Chondrocyte (in vitro differentiated cells): ENCODE results near the gene LDB2. TPM values are rescaled to one million over a fixed set of nuclear protein-coding genes. Genes with fewer than 3 reads are reported as not detected.

Experiments used
- DNase-seq: peaks from one replicate; pipeline ENCODE4 v3.0.0; 2021; ENCODE audit warnings: mixed read lengths, low spot score
- H3K27ac Mint-ChIP-seq: one replicate; pipeline ENCODE4 v1.8.0; 2021; ENCODE audit warnings: mild to moderate bottlenecking, moderate library complexity, mixed read lengths; ENCODE audit not compliant: unreplicated experiment
- H3K27me3 Mint-ChIP-seq: 2 replicates; pipeline ENCODE4 v1.8.0; 2021; ENCODE audit warnings: low read depth, mixed read lengths
- H3K36me3 Mint-ChIP-seq: 2 replicates; pipeline ENCODE4 v1.8.0; 2021; ENCODE audit warnings: low read depth, mixed read lengths
- H3K4me1 Mint-ChIP-seq: 2 replicates; pipeline ENCODE4 v1.8.0; 2021; ENCODE audit warnings: low read depth, mild to moderate bottlenecking, mixed read lengths
- H3K4me3 Mint-ChIP-seq: one replicate; pipeline ENCODE4 v1.8.0; 2021; ENCODE audit warnings: mild to moderate bottlenecking, moderate library complexity, mixed read lengths; ENCODE audit not compliant: unreplicated experiment
- H3K9me3 Mint-ChIP-seq: 2 replicates; pipeline ENCODE4 v1.8.0; 2021; ENCODE audit warnings: low read depth, mixed read lengths
- CTCF ChIP-seq: fragments of 200-600 bp; sonication (generic); IDR thresholded peaks from 2 replicates; pipeline ENCODE4 v1.5.0; 2021; ENCODE audit warnings: antibody characterized with exemption, mild to moderate bottlenecking, moderate library complexity
- total RNA-seq: library from RNA; stranded (reverse); gene quantifications from 3 replicates; pipeline ENCODE4 v1.2.1, GENCODE V29; 2021

LDB2 gene
- total RNA-seq, 1 donor from 2014 or later: 2.0 TPM

DNA sequence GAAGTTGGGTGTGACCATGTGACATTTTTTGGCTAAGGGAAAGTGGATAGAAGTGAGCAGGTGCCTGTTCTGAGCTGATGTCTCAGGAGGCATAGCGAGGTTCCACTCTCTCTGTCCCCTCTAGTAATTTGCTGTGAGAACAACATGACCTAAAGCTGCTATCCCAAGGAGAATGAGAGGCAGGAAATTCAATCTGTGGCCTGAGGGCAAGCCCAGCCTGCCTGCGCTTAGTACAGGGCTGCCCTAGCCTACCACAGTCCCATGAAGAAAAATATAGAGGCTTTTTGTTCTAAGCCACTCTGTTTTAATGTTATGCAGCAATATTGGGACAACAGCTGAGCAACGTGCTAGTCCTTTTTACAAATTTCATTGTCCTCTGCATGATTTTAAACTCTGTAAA, 193.1 kb downstream of the LDB2 start:
- no peaks in the 10 kb centered on the region for H3K36me3 Mint-ChIP-seq
- no peak for DNase-seq
- no peak for TF ChIP-seq CTCF
- no peaks in the 10 kb centered on the region for H3K9me3 Mint-ChIP-seq
- no peaks in the 10 kb centered on the region for H3K4me1 Mint-ChIP-seq
- no peaks in the 10 kb centered on the region for H3K27me3 Mint-ChIP-seq
- H3K4me3 Mint-ChIP-seq: no peak overlapping the region
- no peak overlapping the region for H3K27ac Mint-ChIP-seq

DNA sequence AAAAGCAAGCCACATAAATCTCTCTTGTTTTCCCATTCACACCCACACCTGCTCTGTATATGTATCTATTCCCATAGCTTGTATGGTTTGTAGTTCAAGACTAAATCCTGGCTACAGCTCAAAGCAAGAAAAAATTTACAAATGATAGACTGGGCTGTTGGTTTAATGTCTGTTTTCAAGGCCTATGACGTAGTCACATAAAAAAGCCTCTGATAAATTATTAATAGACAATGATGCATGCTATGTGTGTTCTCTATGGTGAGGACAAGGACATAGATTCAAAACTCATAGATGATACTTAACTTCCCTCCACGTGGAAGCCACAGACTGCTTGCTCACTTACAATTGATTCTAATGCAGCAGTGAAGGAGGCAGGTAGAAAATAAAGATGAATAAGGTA, 194.0 kb downstream of the LDB2 start:
- Mint-ChIP-seq H3K27ac (no peak overlapping the region), H3K27me3 (no peaks in the 10 kb centered on the region), H3K36me3 (no peaks in the 10 kb centered on the region), H3K4me1 (no peaks in the 10 kb centered on the region), H3K9me3 (no peaks in the 10 kb centered on the region), H3K4me3 (no peak overlapping the region)
- TF ChIP-seq CTCF: no peak
- no peak for DNase-seq

- no peak overlapping the region for H3K4me3 Mint-ChIP-seq
- H3K27ac Mint-ChIP-seq: no peak overlapping the region
- TF ChIP-seq CTCF: no peak
- no peaks in the 10 kb centered on the region for H3K27me3 Mint-ChIP-seq
- H3K9me3 Mint-ChIP-seq: peaks cover 3% of the 10 kb centered on the region
- DNase-seq: no peak
- H3K4me1 Mint-ChIP-seq: peaks cover 18% of the 10 kb centered on the region
- no peaks in the 10 kb centered on the region for H3K36me3 Mint-ChIP-seq
Observed at GRCh38 chr4:16695896-16696295, 202.5 kb downstream of the LDB2 start.

DNA sequence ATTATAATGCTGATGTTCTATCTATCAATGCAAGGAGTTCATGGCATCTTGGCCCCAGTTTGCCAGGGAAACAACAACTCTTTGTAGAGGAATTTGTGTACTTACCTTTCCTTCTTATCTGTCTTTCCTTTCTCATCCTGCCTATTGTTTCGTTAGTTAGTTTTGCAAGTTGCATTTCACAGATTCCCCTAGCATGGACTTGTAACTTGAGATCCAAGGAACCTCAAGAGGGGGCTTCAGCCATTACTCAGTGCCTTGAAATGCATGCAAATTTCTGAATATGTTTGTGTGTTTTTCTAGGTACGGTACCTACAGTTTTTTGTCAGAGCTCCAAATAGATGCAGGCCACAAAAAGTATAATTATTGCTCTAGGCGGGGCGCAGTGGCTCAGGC, 203.6 kb downstream of the LDB2 start:
- no peak for DNase-seq
- H3K36me3 Mint-ChIP-seq: no peaks in the 10 kb centered on the region
- no peaks in the 10 kb centered on the region for H3K27me3 Mint-ChIP-seq
- no peak overlapping the region for H3K27ac Mint-ChIP-seq
- peaks cover 3% of the 10 kb centered on the region for H3K9me3 Mint-ChIP-seq
- H3K4me3 Mint-ChIP-seq: no peak overlapping the region
- peaks cover 18% of the 10 kb centered on the region for H3K4me1 Mint-ChIP-seq
- TF ChIP-seq CTCF: no peak

DNA sequence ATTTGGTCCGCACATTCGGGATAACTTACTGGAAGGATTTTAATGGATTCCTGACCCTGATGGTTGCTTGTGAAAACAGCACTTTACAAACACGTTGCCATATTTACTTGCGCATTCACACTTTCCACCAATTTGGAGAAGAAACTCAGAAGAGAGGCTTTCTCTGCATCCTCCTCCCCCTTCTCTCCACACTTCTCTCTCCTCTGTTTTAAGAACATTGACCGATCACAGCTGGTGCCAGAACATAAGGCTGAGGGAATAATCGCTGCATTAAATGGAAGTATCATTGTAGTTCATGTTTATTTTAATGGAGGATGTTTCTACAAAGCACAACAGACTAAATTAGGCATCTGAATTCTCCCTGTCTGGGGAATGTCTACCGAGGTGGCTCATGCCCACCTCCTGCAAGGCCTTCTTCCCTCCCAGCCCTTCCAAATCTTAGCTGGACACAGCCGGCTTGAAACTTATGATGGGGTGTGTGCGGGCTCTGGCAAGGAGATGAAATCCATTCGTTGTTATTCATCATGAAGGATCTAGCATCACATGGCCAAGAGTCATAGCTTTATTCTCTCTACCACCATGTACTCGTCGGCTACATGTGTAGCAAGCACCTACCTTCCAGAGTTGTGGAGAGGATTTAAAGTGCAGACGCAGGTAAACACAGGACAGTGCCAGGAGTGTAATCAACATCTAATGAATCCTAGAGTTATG, 204.1 kb downstream of the LDB2 start:
- H3K27ac Mint-ChIP-seq: no peak overlapping the region
- no peak overlapping the region for H3K4me3 Mint-ChIP-seq
- peaks cover 3% of the 10 kb centered on the region for H3K9me3 Mint-ChIP-seq
- DNase-seq: no peak
- no peak for TF ChIP-seq CTCF
- H3K4me1 Mint-ChIP-seq: peaks cover 18% of the 10 kb centered on the region
- no peaks in the 10 kb centered on the region for H3K27me3 Mint-ChIP-seq
- no peaks in the 10 kb centered on the region for H3K36me3 Mint-ChIP-seq
